Transverse colon (tissue), 4 donors: Measurements from ENCODE around the gene DRD4. TPM values are rescaled to one million over a fixed set of nuclear protein-coding genes. Genes with fewer than 3 reads are reported as not detected.

Experiments
- DNase-seq: peaks from one replicate; pipeline ENCODE4 v3.0.0-alpha.2; 2019
- H3K27ac ChIP-seq, 4 donors: fragments of 200-600 bp; sonication (generic); 2 replicates each; pipeline ENCODE4 v1.5.1; 2016 to 2018; ENCODE audit warnings: inconsistent platforms in 4 of 4
- H3K27me3 ChIP-seq: fragments of 200-600 bp; sonication (generic); 2 replicates; pipeline ENCODE4 v1.5.1; 2017; ENCODE audit warnings: inconsistent platforms
- H3K36me3 ChIP-seq, 4 donors: fragments of 200-600 bp; sonication (generic); 2 replicates each; pipeline ENCODE4 v1.5.1; 2017 to 2019; ENCODE audit warnings: inconsistent platforms in 4 of 4
- H3K4me1 ChIP-seq, 4 donors: fragments of 200-600 bp; sonication (generic); 2 replicates each; pipeline ENCODE4 v1.5.1; 2017 to 2020; ENCODE audit warnings: inconsistent platforms in 4 of 4
- H3K4me3 ChIP-seq, 4 donors: fragments of 200-600 bp; sonication (generic); 1 replicate in 1 of 4; 2 replicates in 3 of 4; pipeline versions ENCODE4 v1.5.1 to v1.6.1; 2017 to 2019; ENCODE audit warnings: inconsistent platforms in 4 of 4
- H3K9me3 ChIP-seq, 2 donors: fragments of 200-600 bp; sonication (generic); 2 replicates each; pipeline ENCODE4 v1.5.1; 2017 to 2019; ENCODE audit warnings: inconsistent platforms in 2 of 2
- EP300 ChIP-seq: sonication (generic); formaldehyde crosslinking; IDR thresholded peaks from one replicate; pipeline ENCODE4 v1.6.1; 2017; ENCODE audit warnings: antibody characterized with exemption, low read depth
- POLR2A ChIP-seq: fragments of 450-650 bp; IDR thresholded peaks from one replicate; pipeline ENCODE4 v1.6.1; 2016; ENCODE audit warnings: antibody characterized with exemption, mild to moderate bottlenecking, moderate library complexity
- POLR2AphosphoS5 ChIP-seq, 3 donors: sonication (generic); formaldehyde crosslinking; IDR thresholded peaks; one replicate each; pipeline ENCODE4 v1.6.1; 2016; ENCODE audit warnings: antibody characterized with exemption in 3 of 3
- WGBS, 2 donors: methylation state at CpG; one replicate each; pipeline ENCODE4 v1.1.5; 2018; ENCODE audit warnings: low coverage in 1 of 2; 5-methylcytosine and 5-hydroxymethylcytosine counted together
- in situ Hi-C, 4 donors: fragments of 200-750 bp; cut with MboI; loops; one replicate each; pipeline versions ENCODE4 v1.15.0 to v1.15.1; 2017; ENCODE audit warnings: low sequenced_read_pairs in 3 of 4, low pct_ligation_motif_present in 1 of 4, low pct_unique_long_range_greater_than_20kb in 1 of 4
- intact Hi-C: fragments of 100-400 bp; cut with DNase I; formaldehyde crosslinking; loops from one replicate; pipeline ENCODE4 v1.15.1; 2023; ENCODE audit warnings: low total_unique reads
- total RNA-seq, 4 donors: library from RNA; depleted of rRNA; stranded (reverse); fragments of >200 nt; gene quantifications; one replicate each; pipeline ENCODE4 v1.1.0, GENCODE V29; 2016
- TF ChIP-seq, protein P1 (sequence below), 5 experiments: fragments of 200-600 bp in 3 of 5; fragments of 450-650 bp in 2 of 5; sonication (generic) in 3 of 5; IDR thresholded peaks; 1 replicate in 2 of 5; 2 replicates in 3 of 5; pipeline ENCODE4 v1.5.1; 2016 to 2017; ENCODE audit warnings: antibody characterized with exemption in 5 of 5, inconsistent platforms in 3 of 5, mild to moderate bottlenecking in 2 of 5, moderate library complexity in 1 of 5

Gene DRD4
- total RNA-seq, 4 donors from 2014 or later = not detected

DNA sequence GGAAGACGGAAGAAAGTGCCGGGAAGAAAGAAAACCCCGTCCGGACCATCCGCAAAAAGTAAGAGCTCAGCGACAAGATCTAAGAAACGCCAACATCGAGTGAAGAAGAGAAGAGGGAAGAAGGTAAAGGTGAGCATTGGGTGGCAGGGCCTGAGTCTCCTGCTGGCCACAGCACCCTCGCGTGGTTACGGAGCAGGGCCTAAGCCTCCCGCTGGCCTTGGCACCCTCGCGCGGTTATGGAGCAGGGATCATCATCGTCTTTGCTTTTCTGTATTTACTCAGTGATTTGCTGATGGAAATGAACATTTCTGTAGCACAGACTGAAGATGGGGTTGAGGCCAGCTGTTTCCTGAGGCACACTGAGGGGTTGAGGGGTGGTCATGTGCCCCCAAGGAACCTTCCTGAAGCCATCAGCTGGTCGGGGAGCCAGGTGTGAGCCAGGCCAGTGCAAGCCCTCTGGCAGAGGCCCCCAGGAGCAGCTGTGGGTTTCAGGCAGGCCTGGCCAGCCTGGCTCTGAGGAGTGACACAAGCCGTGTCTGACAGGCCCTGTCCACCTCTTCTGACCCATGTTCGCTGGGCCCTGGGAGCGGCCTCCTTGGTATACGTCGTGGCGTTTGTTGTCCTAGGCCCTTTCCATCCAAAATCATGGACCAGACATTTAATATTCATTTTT lies 35.4 kb upstream of the DRD4 start:
- Histone ChIP-seq H3K4me3 (no peak overlapping the region), H3K36me3 (peaks cover 0 to 54% (median 17%) of the 10 kb centered on the region in 4 donors), H3K27me3 (no peaks in the 10 kb centered on the region), H3K4me1 (no peaks in the 10 kb centered on the region), H3K27ac (no peak overlapping the region), H3K9me3 (no peaks in the 10 kb centered on the region)
- no peak for TF ChIP-seq POLR2A
- no peak for TF ChIP-seq EP300
- TF ChIP-seq, protein P1, sequence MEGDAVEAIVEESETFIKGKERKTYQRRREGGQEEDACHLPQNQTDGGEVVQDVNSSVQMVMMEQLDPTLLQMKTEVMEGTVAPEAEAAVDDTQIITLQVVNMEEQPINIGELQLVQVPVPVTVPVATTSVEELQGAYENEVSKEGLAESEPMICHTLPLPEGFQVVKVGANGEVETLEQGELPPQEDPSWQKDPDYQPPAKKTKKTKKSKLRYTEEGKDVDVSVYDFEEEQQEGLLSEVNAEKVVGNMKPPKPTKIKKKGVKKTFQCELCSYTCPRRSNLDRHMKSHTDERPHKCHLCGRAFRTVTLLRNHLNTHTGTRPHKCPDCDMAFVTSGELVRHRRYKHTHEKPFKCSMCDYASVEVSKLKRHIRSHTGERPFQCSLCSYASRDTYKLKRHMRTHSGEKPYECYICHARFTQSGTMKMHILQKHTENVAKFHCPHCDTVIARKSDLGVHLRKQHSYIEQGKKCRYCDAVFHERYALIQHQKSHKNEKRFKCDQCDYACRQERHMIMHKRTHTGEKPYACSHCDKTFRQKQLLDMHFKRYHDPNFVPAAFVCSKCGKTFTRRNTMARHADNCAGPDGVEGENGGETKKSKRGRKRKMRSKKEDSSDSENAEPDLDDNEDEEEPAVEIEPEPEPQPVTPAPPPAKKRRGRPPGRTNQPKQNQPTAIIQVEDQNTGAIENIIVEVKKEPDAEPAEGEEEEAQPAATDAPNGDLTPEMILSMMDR (IDR thresholded peaks at IDR 0.05) = no peak
- no peak for TF ChIP-seq POLR2AphosphoS5 (IDR thresholded peaks at IDR 0.05)
- 93 to 100% methylated on average over 8 to 23 of the region's 23 CpGs for whole genome bisulfite sequencing, 2 donors
- DNase-seq = no peak
- intact Hi-C loops = no loop called here
- in situ Hi-C loops = no loop called here

DNA sequence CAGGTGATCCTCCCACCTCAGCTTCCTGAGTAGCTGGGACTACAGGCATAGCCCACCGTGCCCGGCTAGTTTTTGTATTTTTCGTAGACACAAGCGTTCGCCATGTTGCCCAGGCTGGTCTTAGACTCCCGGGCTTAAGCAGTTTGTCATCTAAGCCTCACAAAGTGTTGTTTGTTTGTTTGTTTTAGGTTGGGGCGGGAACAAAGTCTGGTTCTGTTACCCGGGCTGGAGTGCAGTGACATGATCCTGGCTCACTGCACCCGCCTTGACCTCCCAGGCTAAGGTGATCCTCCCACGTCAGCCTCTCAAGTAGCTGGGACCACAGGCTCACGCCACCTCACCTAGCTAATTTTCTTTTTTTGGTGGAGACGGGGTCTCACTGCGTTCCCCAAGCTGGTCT lies 33.9 kb upstream of the DRD4 start:
- Histone ChIP-seq H3K27ac (no peak overlapping the region), H3K9me3 (no peaks in the 10 kb centered on the region), H3K4me3 (no peak overlapping the region), H3K27me3 (no peaks in the 10 kb centered on the region), H3K4me1 (no peaks in the 10 kb centered on the region), H3K36me3 (peaks cover 0 to 55% (median 22%) of the 10 kb centered on the region in 4 donors)
- 91 to 92% methylated on average over 4 to 13 of the region's 13 CpGs for WGBS, 2 donors
- TF ChIP-seq EP300 (no peak), POLR2A (no peak), POLR2AphosphoS5 (IDR thresholded peaks at IDR 0.05) (no peak)
- TF ChIP-seq, protein P1 (IDR thresholded peaks at IDR 0.05) = no peak
- in situ Hi-C loops = no loop called here
- no peak for DNase-seq
- intact Hi-C loops = no loop called here

DNA sequence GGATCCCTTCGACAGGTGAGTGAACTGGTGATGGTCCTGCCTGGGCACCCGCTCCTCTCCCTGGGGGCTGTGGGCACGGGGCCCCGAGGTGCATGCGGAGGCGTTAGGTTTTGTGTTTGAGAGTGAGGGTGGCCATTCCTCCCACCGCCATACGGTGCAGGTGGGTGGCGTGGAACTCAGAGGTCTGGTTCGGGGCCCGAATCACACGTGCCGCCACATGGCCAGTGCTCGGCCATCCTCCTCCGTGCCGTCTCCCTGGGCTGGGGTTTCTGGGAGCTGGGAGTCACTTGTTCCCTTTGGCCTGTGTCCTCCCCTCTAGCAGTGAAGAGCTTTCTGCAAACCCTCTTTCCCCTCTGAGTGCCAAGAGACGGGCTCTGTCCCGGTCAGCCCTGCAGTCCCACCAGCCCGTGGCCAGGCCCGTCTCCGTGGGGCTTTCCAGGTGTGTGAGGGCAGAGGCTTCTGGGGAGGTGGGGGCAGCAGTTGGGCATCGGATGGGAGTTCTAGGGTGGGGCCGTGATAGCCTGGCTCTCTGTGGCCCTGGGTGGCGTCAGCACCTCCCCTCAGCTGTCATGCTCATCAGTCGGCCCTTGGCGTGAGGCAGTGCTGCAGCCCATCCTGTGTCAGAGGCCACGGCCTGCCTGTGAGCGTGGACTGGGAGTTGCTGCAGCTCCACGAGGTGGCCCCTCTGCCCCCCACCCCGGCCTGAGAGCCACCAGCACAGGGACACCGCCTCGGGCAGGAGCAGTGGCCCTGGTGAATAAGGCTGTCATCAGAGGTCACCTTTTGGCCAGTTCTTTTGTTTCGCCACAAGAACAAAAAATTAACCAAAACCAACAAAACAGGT lies 31.6 kb upstream of the DRD4 start:
- no peaks in the 10 kb centered on the region for H3K4me1 ChIP-seq
- no peaks in the 10 kb centered on the region for H3K9me3 ChIP-seq
- in situ Hi-C loops (no loop called here), intact Hi-C loops (no loop called here)
- H3K4me3 ChIP-seq = no peak overlapping the region
- TF ChIP-seq POLR2A (no peak), EP300 (no peak), POLR2AphosphoS5 (IDR thresholded peaks at IDR 0.05) (no peak)
- TF ChIP-seq, protein P1 (IDR thresholded peaks at IDR 0.05) = no peak
- H3K27me3 ChIP-seq = no peaks in the 10 kb centered on the region
- H3K36me3 ChIP-seq = peaks cover 0 to 66% (median 31%) of the 10 kb centered on the region in 4 donors
- WGBS, 2 donors = 94% methylated on average over 31 of the region's 33 CpGs; no CpG with 5 or more reads in 1 of the 2 donors
- DNase-seq = no peak
- peak overlapping the region in 1 of 4 donors; percentile 1 for H3K27ac ChIP-seq

DNA sequence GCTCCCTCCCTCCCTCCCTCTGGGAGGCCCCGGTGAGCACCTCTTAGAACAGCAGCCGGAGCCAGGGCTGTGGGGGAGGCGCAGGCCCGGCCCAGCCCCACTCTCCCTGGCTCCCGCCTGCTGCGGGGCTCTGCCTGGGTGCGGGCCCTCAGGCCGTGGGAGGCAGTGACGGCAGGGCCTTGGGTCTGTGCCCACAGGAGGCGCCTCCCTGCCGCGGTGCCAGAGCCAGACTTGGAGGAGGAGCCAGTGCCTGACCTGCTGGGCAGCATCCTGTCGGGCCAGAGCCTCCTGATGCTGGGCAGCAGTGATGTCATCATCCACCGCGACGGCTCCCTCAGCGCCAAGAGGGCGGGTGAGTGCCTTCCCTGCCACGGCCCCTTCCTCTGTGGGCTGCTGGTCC lies 30.8 kb upstream of the DRD4 start:
- Histone ChIP-seq H3K27ac (peak overlapping the region in 1 of 4 donors; percentile 1), H3K36me3 (peaks cover 0 to 73% (median 35%) of the 10 kb centered on the region in 4 donors), H3K4me3 (no peak overlapping the region), H3K27me3 (no peaks in the 10 kb centered on the region), H3K9me3 (no peaks in the 10 kb centered on the region), H3K4me1 (peaks cover 0 to under 1% (median 0%) of the 10 kb centered on the region in 4 donors)
- intact Hi-C loops = no loop called here
- in situ Hi-C loops = no loop called here
- WGBS, 2 donors = 75% methylated on average over 15 of the region's 19 CpGs; no CpG with 5 or more reads in 1 of the 2 donors
- TF ChIP-seq POLR2A (no peak), POLR2AphosphoS5 (IDR thresholded peaks at IDR 0.05) (no peak), EP300 (no peak)
- TF ChIP-seq, protein P1 (IDR thresholded peaks at IDR 0.05) = no peak
- no peak for DNase-seq
